IMR-90 (cell line): Measurements from ENCODE around the gene RHBDF1.

Source experiments
- BHLHE40 ChIP-seq: fragments of 150-350 bp; IDR thresholded peaks from 2 replicates; pipeline ENCODE4 v1.6.1; 2016; ENCODE audit warnings: mild to moderate bottlenecking, low read depth, low read length
- CHD1 ChIP-seq: IDR thresholded peaks from 2 replicates; pipeline ENCODE4 v1.6.1; 2012; ENCODE audit warnings: low read depth, low read length, improper control_type of control experiment
- CTCF ChIP-seq: conservative IDR thresholded peaks from 2 replicates; pipeline ENCODE4 v1.5.1; 2012; ENCODE audit warnings: mild to moderate bottlenecking, low read depth, low read length, improper control_type of control experiment
- ELK1 ChIP-seq: fragments of 150-350 bp; IDR thresholded peaks from 2 replicates; pipeline ENCODE4 v1.6.1; 2016; ENCODE audit warnings: low read depth, mild to moderate bottlenecking, low read length, moderate library complexity, borderline replicate concordance
- MAFK ChIP-seq: IDR thresholded peaks from 2 replicates; pipeline ENCODE4 v1.6.1; 2012; ENCODE audit warnings: low read depth, low read length, improper control_type of control experiment
- MXI1 ChIP-seq: IDR thresholded peaks from 2 replicates; pipeline ENCODE4 v1.6.1; 2012; ENCODE audit warnings: low read depth, mild to moderate bottlenecking, low read length, moderate library complexity, borderline replicate concordance
- POLR2A ChIP-seq: IDR thresholded peaks from 2 replicates; pipeline ENCODE4 v1.6.1; 2012; ENCODE audit warnings: mild to moderate bottlenecking, low read depth, low read length
- RAD21 ChIP-seq: IDR thresholded peaks from 2 replicates; pipeline ENCODE4 v1.6.1; 2012; ENCODE audit warnings: low read length, improper control_type of control experiment
- RCOR1 ChIP-seq: IDR thresholded peaks from 2 replicates; pipeline ENCODE4 v1.6.1; 2012; ENCODE audit warnings: mild to moderate bottlenecking, low read length, improper control_type of control experiment; ENCODE audit not compliant: insufficient replicate concordance
- SMC3 ChIP-seq: fragments of 150-350 bp; IDR thresholded peaks from 2 replicates; pipeline ENCODE4 v1.6.1; 2016; ENCODE audit warnings: low read depth, mild to moderate bottlenecking, antibody characterized with exemption, low read length, moderate library complexity
- USF2 ChIP-seq: fragments of 150-350 bp; IDR thresholded peaks from 2 replicates; pipeline ENCODE4 v1.6.1; 2017; ENCODE audit warnings: mild to moderate bottlenecking, antibody characterized with exemption, low read length, low read depth

- TF ChIP-seq CTCF (no peak), POLR2A (no peak), RAD21 (no peak), SMC3 (no peak), CHD1 (no peak), RCOR1 (no peak), MXI1 (no peak), ELK1 (no peak), MAFK (no peak), BHLHE40 (no peak), USF2 (no peak)
Measured at GRCh38 chr16:85865-86264, 13.4 kb upstream of the RHBDF1 start.
